ENCODE measurements around the gene RBM33. TPM values are rescaled to one million over a fixed set of nuclear protein-coding genes. Genes with fewer than 3 reads are reported as not detected.

RBM33 gene
- total and polyA plus RNA-seq, 2 of the 13 experiments (the other 11 are each of a cell fraction or from before 2014, with no cell fraction given): 12.4 to 28.9 TPM

- TF ChIP-seq ERF (CRISPR knock-in tag; IDR thresholded peaks at IDR 0.05) (no peak), SIN3A (IDR thresholded peaks at IDR 0.05; ENCODE audit: borderline replicate concordance, low read depth, low read length) (no peak), ZKSCAN1 (IDR thresholded peaks at IDR 0.05; ENCODE audit: low read length) (no peak), SKIL (CRISPR knock-in tag; IDR thresholded peaks at IDR 0.05; ENCODE audit: borderline replicate concordance) (no peak), RBM22 (optimal IDR thresholded peaks at IDR 0.05; ENCODE audit: low read length) (peak; percentile 41)
- TF ChIP-seq, protein P1, sequence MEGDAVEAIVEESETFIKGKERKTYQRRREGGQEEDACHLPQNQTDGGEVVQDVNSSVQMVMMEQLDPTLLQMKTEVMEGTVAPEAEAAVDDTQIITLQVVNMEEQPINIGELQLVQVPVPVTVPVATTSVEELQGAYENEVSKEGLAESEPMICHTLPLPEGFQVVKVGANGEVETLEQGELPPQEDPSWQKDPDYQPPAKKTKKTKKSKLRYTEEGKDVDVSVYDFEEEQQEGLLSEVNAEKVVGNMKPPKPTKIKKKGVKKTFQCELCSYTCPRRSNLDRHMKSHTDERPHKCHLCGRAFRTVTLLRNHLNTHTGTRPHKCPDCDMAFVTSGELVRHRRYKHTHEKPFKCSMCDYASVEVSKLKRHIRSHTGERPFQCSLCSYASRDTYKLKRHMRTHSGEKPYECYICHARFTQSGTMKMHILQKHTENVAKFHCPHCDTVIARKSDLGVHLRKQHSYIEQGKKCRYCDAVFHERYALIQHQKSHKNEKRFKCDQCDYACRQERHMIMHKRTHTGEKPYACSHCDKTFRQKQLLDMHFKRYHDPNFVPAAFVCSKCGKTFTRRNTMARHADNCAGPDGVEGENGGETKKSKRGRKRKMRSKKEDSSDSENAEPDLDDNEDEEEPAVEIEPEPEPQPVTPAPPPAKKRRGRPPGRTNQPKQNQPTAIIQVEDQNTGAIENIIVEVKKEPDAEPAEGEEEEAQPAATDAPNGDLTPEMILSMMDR (CRISPR knock-in tag; IDR thresholded peaks at IDR 0.05): no peak
- TF ChIP-seq, protein P2, sequence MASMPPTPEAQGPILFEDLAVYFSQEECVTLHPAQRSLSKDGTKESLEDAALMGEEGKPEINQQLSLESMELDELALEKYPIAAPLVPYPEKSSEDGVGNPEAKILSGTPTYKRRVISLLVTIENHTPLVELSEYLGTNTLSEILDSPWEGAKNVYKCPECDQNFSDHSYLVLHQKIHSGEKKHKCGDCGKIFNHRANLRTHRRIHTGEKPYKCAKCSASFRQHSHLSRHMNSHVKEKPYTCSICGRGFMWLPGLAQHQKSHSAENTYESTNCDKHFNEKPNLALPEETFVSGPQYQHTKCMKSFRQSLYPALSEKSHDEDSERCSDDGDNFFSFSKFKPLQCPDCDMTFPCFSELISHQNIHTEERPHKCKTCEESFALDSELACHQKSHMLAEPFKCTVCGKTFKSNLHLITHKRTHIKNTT (CRISPR knock-in tag; IDR thresholded peaks at IDR 0.05): no peak
- FAIRE-seq: no peak
- Histone ChIP-seq H4K20me1 (ENCODE audit: insufficient read depth, low read length) (peaks cover 3% of the 10 kb centered on the region), H3K79me2 (ENCODE audit: insufficient read depth, low read length) (peaks cover 27% of the 10 kb centered on the region), H3K4me3 (replicated peaks in 1 of 3; ENCODE audit: insufficient read depth in 1 of 3, low read depth in 2 of 3, low read length in 3 of 3) (no peak overlapping the region), H2AFZ (ENCODE audit: low read length) (no peak overlapping the region), H3K4me2 (ENCODE audit: low read depth, low read length) (no peak overlapping the region), H3K9me3 (ENCODE audit: low read length) (no peaks in the 10 kb centered on the region), H3K27ac (ENCODE audit: extremely low read length, insufficient read depth, low read length) (no peak overlapping the region), H3K36me3 (replicated peaks in 1 of 2; ENCODE audit: control insufficient read depth in 1 of 2, insufficient read depth in 2 of 2, low read length in 2 of 2) (peaks cover 36 to 87% of the 10 kb centered on the region in 2 experiments), H3K27me3 (ENCODE audit: control insufficient read depth in 1 of 2, insufficient read depth in 2 of 2, low read length in 2 of 2) (no peaks in the 10 kb centered on the region), H3K9ac (ENCODE audit: insufficient read depth, low read depth, low read length) (no peak overlapping the region), H3K4me1 (ENCODE audit: insufficient read depth, low read length) (no peaks in the 10 kb centered on the region)
- WGBS (ENCODE audit: low lambda C conversion rate): 98% methylated on average over 16 of the region's 17 CpGs
- intact Hi-C loops (cut with micrococcal nuclease; ENCODE audit: unreplicated experiment) (no loop called here), in situ Hi-C loops (cut with HindIII; ENCODE audit: extremely low pct_ligation_motif_present, low pct_unique_long_range_greater_than_20kb) (no loop called here)
- CTCF ChIA-PET (ENCODE audit: low intra/inter-chr PET ratio, low total read pairs): no interaction called here
- no TSS peak for BruUV-seq (replicated peaks)
- no peak for ATAC-seq
- DNase-seq (ENCODE audit: low spot score): no peak
- POLR2A ChIA-PET: no interaction called here
Measured at GRCh38 chr7:155744971-155745683, 100.7 kb downstream of the RBM33 start.
